Gastroesophageal sphincter (tissue), 3 donors: Measurements from ENCODE around the gene MRGPRG.

Experiments used
- EP300 ChIP-seq: sonication (generic); formaldehyde crosslinking; IDR thresholded peaks from one replicate; pipeline ENCODE4 v1.6.1; 2017; ENCODE audit warnings: antibody characterized with exemption, mild to moderate bottlenecking
- POLR2AphosphoS5 ChIP-seq: sonication (generic); formaldehyde crosslinking; IDR thresholded peaks from one replicate; pipeline ENCODE4 v1.6.1; 2017; ENCODE audit warnings: antibody characterized with exemption
- TF ChIP-seq, protein P1 (sequence below), 4 experiments: fragments of 200-600 bp in 2 of 4; fragments of 450-650 bp in 2 of 4; sonication (generic) in 1 of 4; IDR thresholded peaks; one replicate each; pipeline ENCODE4 v1.5.1; 2017 to 2019; ENCODE audit warnings: antibody characterized with exemption in 4 of 4, mild to moderate bottlenecking in 2 of 4, moderate library complexity in 2 of 4

DNA sequence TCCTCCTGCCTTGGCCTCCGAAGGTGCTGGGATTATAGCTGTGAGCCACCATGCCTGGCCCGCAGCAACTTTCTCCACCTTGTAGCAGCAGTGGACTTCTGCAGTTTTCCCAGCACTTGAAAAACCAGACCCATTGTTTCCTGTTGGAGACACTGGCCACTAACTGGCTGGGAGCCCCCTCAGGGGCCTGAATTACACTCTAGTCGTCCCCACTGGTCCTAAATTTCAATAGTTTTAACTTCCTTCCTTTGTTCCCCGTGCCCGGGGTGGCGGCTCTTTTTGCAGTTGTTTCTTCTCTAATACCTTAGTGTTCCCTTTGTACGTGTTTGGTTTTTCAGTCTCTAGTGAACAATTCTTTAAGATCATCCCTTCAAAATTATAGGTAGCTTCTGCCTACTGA is 16.2 kb upstream of the MRGPRG start:
- TF ChIP-seq, protein P1, sequence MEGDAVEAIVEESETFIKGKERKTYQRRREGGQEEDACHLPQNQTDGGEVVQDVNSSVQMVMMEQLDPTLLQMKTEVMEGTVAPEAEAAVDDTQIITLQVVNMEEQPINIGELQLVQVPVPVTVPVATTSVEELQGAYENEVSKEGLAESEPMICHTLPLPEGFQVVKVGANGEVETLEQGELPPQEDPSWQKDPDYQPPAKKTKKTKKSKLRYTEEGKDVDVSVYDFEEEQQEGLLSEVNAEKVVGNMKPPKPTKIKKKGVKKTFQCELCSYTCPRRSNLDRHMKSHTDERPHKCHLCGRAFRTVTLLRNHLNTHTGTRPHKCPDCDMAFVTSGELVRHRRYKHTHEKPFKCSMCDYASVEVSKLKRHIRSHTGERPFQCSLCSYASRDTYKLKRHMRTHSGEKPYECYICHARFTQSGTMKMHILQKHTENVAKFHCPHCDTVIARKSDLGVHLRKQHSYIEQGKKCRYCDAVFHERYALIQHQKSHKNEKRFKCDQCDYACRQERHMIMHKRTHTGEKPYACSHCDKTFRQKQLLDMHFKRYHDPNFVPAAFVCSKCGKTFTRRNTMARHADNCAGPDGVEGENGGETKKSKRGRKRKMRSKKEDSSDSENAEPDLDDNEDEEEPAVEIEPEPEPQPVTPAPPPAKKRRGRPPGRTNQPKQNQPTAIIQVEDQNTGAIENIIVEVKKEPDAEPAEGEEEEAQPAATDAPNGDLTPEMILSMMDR (IDR thresholded peaks at IDR 0.05), result no peak
- TF ChIP-seq EP300 (no peak), POLR2AphosphoS5 (no peak)
